ENCODE measurements around the gene SUPT6H.
A peak's percentile ranks its signal among the peaks of the same experiment; 100 is the strongest.

SUPT6H gene

DNA sequence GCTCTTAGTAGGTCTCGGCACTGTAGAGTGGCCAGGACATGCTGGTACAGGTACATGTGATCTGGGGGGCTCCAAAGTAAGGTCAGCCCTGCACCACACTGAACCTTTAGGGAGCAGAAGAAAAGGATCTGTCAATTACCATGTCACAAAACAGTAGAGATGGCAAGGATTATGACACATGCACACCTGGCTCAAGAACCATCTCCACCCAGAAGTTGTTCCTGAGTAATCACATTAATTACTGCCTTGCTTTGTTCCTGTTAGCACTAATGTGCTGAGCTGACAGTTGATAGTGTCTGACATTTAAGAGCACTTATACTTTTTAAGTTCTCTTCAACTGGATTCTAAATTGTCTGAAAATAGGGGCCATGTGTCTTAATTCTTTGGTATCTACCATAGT, 26.5 kb upstream of the SUPT6H start:
- no peak for DNase-seq (ENCODE audit: low read depth)
- TF ChIP-seq, protein P1, sequence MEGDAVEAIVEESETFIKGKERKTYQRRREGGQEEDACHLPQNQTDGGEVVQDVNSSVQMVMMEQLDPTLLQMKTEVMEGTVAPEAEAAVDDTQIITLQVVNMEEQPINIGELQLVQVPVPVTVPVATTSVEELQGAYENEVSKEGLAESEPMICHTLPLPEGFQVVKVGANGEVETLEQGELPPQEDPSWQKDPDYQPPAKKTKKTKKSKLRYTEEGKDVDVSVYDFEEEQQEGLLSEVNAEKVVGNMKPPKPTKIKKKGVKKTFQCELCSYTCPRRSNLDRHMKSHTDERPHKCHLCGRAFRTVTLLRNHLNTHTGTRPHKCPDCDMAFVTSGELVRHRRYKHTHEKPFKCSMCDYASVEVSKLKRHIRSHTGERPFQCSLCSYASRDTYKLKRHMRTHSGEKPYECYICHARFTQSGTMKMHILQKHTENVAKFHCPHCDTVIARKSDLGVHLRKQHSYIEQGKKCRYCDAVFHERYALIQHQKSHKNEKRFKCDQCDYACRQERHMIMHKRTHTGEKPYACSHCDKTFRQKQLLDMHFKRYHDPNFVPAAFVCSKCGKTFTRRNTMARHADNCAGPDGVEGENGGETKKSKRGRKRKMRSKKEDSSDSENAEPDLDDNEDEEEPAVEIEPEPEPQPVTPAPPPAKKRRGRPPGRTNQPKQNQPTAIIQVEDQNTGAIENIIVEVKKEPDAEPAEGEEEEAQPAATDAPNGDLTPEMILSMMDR (IDR thresholded peaks at IDR 0.05; ENCODE audit: low read depth, low read length, missing control alignments) = no peak
- no peak overlapping the region for H3K4me3 ChIP-seq (ENCODE audit: low read depth, low read length)

DNA sequence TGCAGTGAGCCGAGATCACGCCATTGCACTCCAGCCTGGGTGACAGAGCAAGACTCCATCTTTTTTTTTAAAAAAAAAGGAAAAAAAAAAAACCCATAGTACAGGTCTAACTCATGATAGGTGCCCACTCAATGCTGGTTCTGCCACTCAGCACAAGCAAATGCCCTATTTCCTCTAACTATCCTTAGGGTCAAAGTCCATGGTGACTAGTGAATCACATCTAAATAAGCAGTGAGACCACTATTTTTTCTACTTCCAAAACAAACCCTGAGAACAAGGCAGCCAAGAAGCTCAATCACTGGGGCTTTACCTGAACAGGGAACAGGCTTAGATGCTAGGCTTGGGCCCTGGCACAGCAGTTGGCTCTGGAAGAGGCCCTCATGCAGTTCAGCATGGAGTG, 20.4 kb upstream of the SUPT6H start:
- no peak for DNase-seq (ENCODE audit: low read depth)

DNA sequence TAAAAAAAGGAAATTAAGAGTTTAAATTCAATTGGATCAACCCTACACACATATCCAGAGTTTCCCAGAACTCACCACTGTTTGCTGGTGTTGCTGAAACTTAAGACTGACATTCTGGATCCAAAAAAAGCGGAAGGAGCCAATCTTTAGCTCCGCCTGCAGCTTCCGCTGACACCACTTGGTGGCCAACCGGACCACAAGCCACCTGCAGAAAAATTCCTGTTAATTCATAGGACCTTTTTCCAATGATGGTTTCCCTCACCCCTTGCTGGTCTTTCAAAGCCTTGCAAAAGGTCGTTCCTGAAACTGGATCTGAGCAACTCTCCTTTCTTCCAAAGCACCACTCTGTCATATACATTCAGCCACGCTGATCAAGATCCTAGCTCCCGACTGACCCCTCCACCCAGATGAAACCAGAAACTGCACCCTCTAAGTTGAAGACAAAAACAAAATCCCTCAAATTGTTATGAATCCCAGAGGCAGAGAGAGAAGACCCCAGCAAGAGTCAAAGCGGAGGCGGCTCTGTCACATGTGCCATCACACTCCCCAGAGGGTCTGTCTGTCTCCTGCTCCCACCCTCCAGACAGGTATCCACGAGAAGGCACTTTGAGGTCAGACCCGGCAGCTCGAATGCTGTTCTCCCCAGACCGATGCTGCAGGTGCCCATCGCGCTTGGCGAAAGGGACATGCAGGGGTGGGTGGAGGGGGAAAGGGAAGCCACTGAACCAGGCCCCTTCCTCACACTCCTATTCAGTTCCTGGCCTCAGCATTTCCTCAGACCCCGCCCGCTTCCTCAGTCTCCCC, 17.8 kb upstream of the SUPT6H start:
- peak; percentile 37 for DNase-seq (ENCODE audit: low read depth)
- peak overlapping the region; percentile 70 for H3K4me3 ChIP-seq (ENCODE audit: low read depth, low read length)
- TF ChIP-seq, protein P1 (IDR thresholded peaks at IDR 0.05; ENCODE audit: low read depth, low read length, missing control alignments) = peak; percentile 68

More for the DNA sequence above, 20.4 kb upstream of the SUPT6H start:
- TF ChIP-seq, protein P1 (IDR thresholded peaks at IDR 0.05; ENCODE audit: low read depth, low read length, missing control alignments) = no peak
- H3K4me3 ChIP-seq (ENCODE audit: low read depth, low read length) = no peak overlapping the region

DNA sequence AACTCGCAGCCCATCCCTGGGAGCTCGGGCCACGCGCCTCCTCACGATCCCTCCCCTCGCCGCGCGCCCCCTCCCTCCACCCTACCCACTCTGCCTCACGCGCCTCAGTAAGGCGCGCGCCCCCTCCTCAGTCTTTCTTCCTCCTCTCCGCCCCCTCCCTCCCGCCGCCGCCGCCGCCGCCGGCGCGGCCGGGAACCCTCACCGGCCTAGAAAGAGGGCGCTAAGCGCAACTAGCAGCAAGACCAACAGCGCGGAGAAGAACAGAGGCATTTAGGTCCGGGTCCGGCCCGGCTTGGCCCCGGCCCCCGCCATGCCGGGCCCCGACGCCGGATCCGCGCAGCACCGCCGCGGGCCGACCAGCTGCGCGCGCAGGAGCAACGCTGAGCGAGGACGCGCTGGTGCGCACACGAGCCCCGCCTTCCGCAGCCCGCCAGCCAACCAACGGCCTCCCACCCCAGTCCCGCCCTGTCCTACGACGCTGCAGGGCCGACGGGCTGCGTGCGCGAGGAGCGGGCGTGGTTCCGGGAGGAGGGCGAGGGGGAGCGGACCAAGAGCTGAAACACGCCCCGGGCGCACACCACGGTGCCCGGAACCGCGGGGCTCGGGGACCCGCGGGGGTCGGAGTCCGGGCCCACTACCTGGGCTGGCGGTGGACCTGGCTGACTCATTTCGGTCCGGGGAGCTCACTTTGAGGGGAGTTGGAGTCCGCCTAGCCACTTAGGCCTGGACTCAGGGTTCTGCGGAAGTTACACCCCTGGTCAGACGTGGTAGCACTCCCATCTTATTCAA, 17.0 kb upstream of the SUPT6H start, which contains the start of gene BLTP2:
TSS of gene BLTP2 (minus strand) at position 372 of the 789 bp plus-strand sequence. CDS start at position 270, 102 bp downstream.
- peak; percentile 84 for DNase-seq (ENCODE audit: low read depth)

DNA sequence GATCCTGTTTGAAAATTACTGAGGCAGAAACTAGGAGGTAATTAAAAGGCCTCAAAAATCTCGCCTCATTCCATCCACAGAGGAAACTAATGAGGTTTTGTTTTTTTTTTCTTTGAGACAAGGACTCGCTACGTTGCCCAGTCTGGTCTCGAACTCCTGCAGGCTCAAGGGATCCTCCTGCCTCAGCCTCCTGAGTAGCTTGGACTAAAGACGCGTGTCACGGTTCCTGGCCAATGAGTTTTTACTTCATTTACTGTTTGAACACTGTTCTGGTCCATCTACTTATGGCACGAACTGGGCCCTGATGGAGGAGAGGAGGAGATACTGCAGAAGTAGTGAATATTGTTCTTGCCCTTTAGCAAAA, 16.4 kb upstream of the SUPT6H start:
- peak overlapping the region; percentile 70 for H3K4me3 ChIP-seq (ENCODE audit: low read depth, low read length)
- DNase-seq (ENCODE audit: low read depth) = no peak
- TF ChIP-seq, protein P1 (IDR thresholded peaks at IDR 0.05; ENCODE audit: low read depth, low read length, missing control alignments) = no peak

More for the DNA sequence above, 17.0 kb upstream of the SUPT6H start, which contains the start of gene BLTP2:
- TF ChIP-seq, protein P1 (IDR thresholded peaks at IDR 0.05; ENCODE audit: low read depth, low read length, missing control alignments) = no peak
- peak within 1 kb of the TSS; percentile 70 for H3K4me3 ChIP-seq (ENCODE audit: low read depth, low read length)

DNA sequence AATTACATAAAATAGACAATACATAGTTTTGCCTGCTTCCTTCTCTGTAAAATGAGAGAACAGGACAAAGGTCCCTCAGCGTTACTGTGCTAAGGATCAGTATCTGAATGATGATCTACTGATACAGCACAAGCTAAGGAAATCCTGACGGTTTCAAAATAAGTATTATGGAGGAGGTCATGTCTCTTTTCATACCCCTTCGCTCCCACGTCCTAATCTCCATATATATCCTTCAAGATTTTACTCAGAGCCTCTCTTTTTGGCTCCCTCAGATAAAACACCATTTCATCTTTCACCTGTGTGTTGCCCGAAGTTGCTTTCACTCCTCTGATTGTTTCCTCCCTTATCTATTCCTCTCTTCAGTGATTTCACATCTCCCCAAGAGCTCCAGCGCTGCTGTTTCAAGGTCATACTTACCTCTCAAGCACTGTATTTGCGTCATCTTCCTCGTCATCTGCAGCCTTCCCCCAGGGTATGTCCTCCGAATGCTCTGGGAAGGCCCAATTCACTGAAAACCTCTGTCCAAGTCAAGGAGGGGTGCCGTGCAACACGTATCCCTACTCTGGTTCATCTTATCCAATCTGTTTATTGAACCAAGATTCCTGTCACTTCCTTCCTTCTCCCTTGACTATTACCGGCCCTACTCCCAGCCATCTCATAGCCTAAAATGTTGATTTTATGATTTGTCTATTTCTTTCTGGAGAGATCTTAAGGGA, 15.8 kb upstream of the SUPT6H start:
- TF ChIP-seq, protein P1 (IDR thresholded peaks at IDR 0.05; ENCODE audit: low read depth, low read length, missing control alignments) = no peak
- no peak for DNase-seq (ENCODE audit: low read depth)
- no peak overlapping the region; the same call in 1 of the 2 replicates for H3K4me3 ChIP-seq (ENCODE audit: low read depth, low read length)
